ENCODE measurements around the gene CRIM1.

- no peak for TF ChIP-seq CTCF (IDR thresholded peaks at IDR 0.05)
- TF ChIP-seq POLR2A (IDR thresholded peaks at IDR 0.05): no peak
These were observed 53.8 kb downstream of the CRIM1 start for GRCh38 chr2:36409335-36409734.
